Ovary (tissue), 3 donors: ENCODE data around the gene CDC42SE1.

Experiments used
- EP300 ChIP-seq: sonication (generic); formaldehyde crosslinking; IDR thresholded peaks from one replicate; pipeline ENCODE4 v1.6.1; 2017; ENCODE audit warnings: antibody characterized with exemption
- POLR2A ChIP-seq: fragments of 450-650 bp; IDR thresholded peaks from one replicate; pipeline ENCODE4 v1.6.1; 2017; ENCODE audit warnings: antibody characterized with exemption, mild to moderate bottlenecking, moderate library complexity
- TF ChIP-seq, protein P1 (sequence below), 3 donors: fragments of 450-650 bp in 2 of 3; fragments of 200-600 bp in 1 of 3; IDR thresholded peaks; one replicate each; pipeline versions ENCODE4 v1.5.1 to v1.8.0; 2016 to 2022; ENCODE audit warnings: antibody characterized with exemption in 3 of 3, mild to moderate bottlenecking in 1 of 3
- donor health status: DM: no; HTN: no; CAD: no.

DNA sequence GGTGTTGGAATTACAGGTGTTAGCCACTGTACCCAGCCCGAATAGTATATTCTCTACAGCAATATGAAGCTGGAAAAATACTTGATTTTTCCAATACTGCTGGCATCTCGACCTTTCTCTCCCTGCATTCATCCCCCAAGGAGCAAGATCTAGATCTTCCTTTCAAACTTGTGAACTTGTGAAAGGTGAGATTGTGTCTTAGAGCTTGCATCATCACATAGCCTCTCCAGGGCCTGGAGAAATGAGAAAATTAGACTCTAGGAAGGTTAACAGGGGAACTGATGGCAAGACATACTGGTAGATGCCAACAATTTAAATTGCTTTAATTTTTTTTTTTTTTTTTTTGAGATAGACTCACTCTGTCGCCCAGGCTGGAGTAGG lies 49.1 kb downstream of the CDC42SE1 start:
- TF ChIP-seq, protein P1, sequence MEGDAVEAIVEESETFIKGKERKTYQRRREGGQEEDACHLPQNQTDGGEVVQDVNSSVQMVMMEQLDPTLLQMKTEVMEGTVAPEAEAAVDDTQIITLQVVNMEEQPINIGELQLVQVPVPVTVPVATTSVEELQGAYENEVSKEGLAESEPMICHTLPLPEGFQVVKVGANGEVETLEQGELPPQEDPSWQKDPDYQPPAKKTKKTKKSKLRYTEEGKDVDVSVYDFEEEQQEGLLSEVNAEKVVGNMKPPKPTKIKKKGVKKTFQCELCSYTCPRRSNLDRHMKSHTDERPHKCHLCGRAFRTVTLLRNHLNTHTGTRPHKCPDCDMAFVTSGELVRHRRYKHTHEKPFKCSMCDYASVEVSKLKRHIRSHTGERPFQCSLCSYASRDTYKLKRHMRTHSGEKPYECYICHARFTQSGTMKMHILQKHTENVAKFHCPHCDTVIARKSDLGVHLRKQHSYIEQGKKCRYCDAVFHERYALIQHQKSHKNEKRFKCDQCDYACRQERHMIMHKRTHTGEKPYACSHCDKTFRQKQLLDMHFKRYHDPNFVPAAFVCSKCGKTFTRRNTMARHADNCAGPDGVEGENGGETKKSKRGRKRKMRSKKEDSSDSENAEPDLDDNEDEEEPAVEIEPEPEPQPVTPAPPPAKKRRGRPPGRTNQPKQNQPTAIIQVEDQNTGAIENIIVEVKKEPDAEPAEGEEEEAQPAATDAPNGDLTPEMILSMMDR (IDR thresholded peaks at IDR 0.05) = no peak
- TF ChIP-seq POLR2A (no peak), EP300 (no peak)
